Prostate gland (tissue), 2 donors: ENCODE results near the gene SMIM38. TPM values are rescaled to one million over a fixed set of nuclear protein-coding genes. Genes with fewer than 3 reads are reported as not detected.

Experiments
- DNase-seq: peaks from one replicate; pipeline ENCODE4 v3.0.0-alpha.2; 2019; ENCODE audit warnings: low spot score
- H3K27ac ChIP-seq, 2 donors: fragments of 200-600 bp; sonication (generic); 2 replicates each; pipeline ENCODE4 v1.5.1; 2017 to 2019
- H3K27me3 ChIP-seq: fragments of 200-600 bp; sonication (generic); replicated peaks from 2 replicates; pipeline ENCODE4 v1.5.1; 2019; ENCODE audit not compliant: insufficient read depth
- H3K36me3 ChIP-seq, 2 donors: fragments of 200-600 bp; sonication (generic); 1 replicate in 1 of 2; 2 replicates in 1 of 2; pipeline versions ENCODE4 v1.5.1 to v1.8.1; 2017 to 2019
- H3K4me1 ChIP-seq: fragments of 200-600 bp; sonication (generic); replicated peaks from 2 replicates; pipeline ENCODE4 v1.5.1; 2019
- H3K4me3 ChIP-seq, 2 donors: fragments of 200-600 bp; sonication (generic); 2 replicates each; pipeline ENCODE4 v1.5.1; 2017 to 2019
- H3K9me3 ChIP-seq: fragments of 200-600 bp; sonication (generic); 2 replicates; pipeline ENCODE4 v1.5.1; 2017
- POLR2A ChIP-seq: fragments of 450-650 bp; IDR thresholded peaks from one replicate; pipeline ENCODE4 v1.6.1; 2016; ENCODE audit warnings: antibody characterized with exemption, mild to moderate bottlenecking
- POLR2AphosphoS5 ChIP-seq: sonication (generic); formaldehyde crosslinking; IDR thresholded peaks from one replicate; pipeline ENCODE4 v1.6.1; 2017; ENCODE audit warnings: antibody characterized with exemption
- WGBS: methylation state at CpG from one replicate; pipeline ENCODE4 v1.1.5; 2018; 5-methylcytosine and 5-hydroxymethylcytosine counted together
- intact Hi-C: fragments of 100-400 bp; cut with DNase I; formaldehyde crosslinking; loops from one replicate; pipeline ENCODE4 v1.14.2; 2022
- total RNA-seq, 2 donors: library from RNA; depleted of rRNA; stranded (reverse); fragments of >200 nt; gene quantifications; one replicate each; pipeline ENCODE4 v1.1.0, GENCODE V29; 2016
- TF ChIP-seq, protein P1 (sequence below), 4 experiments: fragments of 200-600 bp in 2 of 4; fragments of 450-650 bp in 2 of 4; sonication (generic) in 2 of 4; IDR thresholded peaks; 1 replicate in 3 of 4; 2 replicates in 1 of 4; pipeline ENCODE4 v1.5.1; 2016 to 2019; ENCODE audit warnings: antibody characterized with exemption in 4 of 4, mild to moderate bottlenecking in 2 of 4, moderate library complexity in 2 of 4

SMIM38 gene
- total RNA-seq, 2 donors from 2014 or later = 2.8 to 3.9 TPM

DNA sequence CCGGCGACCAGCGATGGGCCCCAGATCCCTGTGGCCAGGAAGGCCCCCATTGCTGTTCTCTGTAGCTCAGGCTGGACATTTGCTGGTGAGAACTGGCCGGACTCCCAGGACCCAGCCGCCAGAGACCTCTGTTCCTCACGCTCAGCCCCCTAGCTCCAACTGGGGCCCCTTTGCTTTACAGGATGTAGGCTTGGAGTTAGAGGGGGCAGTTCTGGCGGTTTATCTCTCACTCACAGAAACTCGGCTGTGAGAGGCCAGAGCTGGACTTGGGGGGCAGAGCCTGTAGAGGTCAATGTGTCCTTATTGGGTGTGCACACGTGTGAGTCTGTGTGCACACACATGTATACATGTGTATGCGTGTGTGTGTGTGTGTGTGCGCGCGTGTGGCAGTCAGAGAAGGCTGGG lies 502 bp downstream of the SMIM38 start:
- Histone ChIP-seq H3K27ac (no peak overlapping the region), H3K4me3 (no peak overlapping the region), H3K36me3 (no peaks in the 10 kb centered on the region), H3K9me3 (no peaks in the 10 kb centered on the region), H3K4me1 (no peaks in the 10 kb centered on the region), H3K27me3 (no peaks in the 10 kb centered on the region)
- 83% methylated on average over 12 of the region's 13 CpGs for WGBS
- TF ChIP-seq POLR2A (no peak), POLR2AphosphoS5 (no peak)
- TF ChIP-seq, protein P1, sequence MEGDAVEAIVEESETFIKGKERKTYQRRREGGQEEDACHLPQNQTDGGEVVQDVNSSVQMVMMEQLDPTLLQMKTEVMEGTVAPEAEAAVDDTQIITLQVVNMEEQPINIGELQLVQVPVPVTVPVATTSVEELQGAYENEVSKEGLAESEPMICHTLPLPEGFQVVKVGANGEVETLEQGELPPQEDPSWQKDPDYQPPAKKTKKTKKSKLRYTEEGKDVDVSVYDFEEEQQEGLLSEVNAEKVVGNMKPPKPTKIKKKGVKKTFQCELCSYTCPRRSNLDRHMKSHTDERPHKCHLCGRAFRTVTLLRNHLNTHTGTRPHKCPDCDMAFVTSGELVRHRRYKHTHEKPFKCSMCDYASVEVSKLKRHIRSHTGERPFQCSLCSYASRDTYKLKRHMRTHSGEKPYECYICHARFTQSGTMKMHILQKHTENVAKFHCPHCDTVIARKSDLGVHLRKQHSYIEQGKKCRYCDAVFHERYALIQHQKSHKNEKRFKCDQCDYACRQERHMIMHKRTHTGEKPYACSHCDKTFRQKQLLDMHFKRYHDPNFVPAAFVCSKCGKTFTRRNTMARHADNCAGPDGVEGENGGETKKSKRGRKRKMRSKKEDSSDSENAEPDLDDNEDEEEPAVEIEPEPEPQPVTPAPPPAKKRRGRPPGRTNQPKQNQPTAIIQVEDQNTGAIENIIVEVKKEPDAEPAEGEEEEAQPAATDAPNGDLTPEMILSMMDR (IDR thresholded peaks at IDR 0.05) = no peak
- intact Hi-C loops = loop anchor here (10.0 kb wide), 1 partner anchor 309 kb away; no protein-coding TSS in a partner anchor
- DNase-seq = no peak

DNA sequence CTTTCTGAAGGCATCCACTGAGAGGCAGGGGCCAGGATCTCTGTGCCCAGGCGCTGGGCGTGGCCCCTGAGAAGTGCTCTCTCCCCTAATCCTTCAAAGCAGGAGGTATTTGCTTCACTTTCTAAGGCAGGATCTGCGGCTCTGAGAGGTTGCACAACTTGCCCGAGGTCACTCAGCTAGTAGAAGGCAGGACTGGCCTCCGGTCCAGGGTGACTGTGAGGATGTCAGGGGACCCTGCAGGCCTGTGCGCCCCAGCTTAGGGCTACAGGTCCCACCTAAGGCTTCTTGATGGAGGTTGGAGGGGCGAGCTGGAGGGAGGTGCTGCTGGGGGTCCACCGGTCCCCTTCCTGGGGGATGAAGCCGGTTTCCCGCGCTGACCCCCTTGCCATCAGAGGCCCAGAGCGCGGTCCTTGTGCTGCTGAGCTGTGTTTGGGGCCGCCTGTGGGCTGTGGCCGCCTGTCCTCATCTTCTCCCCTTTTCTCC lies 979 bp downstream of the SMIM38 start:
- Histone ChIP-seq H3K4me3 (no peak overlapping the region), H3K27ac (no peak overlapping the region), H3K4me1 (no peaks in the 10 kb centered on the region), H3K36me3 (no peaks in the 10 kb centered on the region), H3K9me3 (no peaks in the 10 kb centered on the region), H3K27me3 (no peaks in the 10 kb centered on the region)
- WGBS = 80% methylated on average over 15 of the region's 15 CpGs
- intact Hi-C loops = loop anchor here (10.0 kb wide), 1 partner anchor 308 kb away; no protein-coding TSS in a partner anchor
- TF ChIP-seq, protein P1 (IDR thresholded peaks at IDR 0.05) = no peak
- TF ChIP-seq POLR2A = no peak
- TF ChIP-seq POLR2AphosphoS5 = no peak
- no peak for DNase-seq

DNA sequence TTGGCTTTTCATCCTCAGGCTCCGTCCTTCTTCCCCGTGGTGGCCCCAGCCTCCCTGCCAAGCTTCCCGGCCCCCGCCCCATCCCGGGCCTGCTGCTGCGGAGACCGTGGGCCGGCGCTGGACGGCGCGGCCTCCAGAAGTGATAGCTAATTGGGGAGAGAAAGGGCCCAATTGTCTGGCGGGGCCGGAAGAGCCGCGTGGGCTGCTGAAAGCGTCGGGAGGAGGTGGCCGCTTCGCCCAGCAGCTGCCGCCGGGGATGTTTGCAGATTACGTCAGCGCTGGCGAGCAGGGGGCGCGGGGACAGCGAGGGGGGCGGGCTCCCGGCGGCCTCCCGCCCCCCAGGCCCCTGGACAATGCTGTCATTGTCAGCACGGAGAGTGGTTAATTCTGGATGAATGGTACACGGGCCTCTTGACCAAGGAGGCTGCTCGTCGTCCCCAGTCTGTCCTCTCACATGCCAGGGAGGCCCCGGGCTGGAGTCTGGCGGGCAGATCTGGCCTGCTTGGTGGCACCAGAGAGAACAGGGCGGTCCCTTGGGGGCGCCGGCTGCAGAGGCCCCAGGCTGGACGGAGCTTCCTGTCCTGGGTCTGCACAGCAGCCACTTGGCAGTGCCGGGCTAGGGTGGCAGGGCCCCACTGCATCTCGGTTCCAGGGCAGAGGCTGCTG lies 1.6 kb downstream of the SMIM38 start:
- TF ChIP-seq POLR2AphosphoS5 (no peak), POLR2A (no peak)
- TF ChIP-seq, protein P1 (IDR thresholded peaks at IDR 0.05) = no peak
- no peaks in the 10 kb centered on the region for H3K4me1 ChIP-seq
- no peaks in the 10 kb centered on the region for H3K36me3 ChIP-seq
- no peak overlapping the region for H3K4me3 ChIP-seq
- 14% methylated on average over 41 of the region's 44 CpGs for WGBS
- no peak for DNase-seq
- intact Hi-C loops = loop anchor here (10.0 kb wide), 1 partner anchor 308 kb away; no protein-coding TSS in a partner anchor
- H3K9me3 ChIP-seq = no peaks in the 10 kb centered on the region
- H3K27me3 ChIP-seq = no peaks in the 10 kb centered on the region
- no peak overlapping the region for H3K27ac ChIP-seq

DNA sequence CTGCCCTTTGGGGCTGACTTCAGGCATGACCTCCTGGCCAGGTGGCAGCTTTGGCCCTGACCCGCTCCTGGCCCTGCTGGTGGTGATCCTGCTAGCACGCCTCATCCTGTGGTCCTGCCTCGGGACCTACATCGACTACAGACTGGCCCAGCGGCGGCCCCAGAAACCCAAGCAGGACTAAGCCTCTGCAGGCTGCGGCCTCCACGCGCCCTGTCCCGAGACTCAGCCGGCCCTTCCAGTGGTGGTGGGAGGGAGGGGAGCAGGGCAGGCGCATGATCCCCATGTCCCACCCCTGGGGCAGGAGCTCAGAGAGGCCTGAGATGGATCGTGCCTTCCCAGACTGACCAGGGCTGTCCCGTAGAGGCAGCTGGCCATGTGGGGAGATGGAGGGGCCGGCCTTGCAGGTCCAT lies 2.1 kb downstream of the SMIM38 start:
- DNase-seq = no peak
- no peak overlapping the region for H3K27ac ChIP-seq
- H3K27me3 ChIP-seq = no peaks in the 10 kb centered on the region
- H3K9me3 ChIP-seq = no peaks in the 10 kb centered on the region
- intact Hi-C loops = loop anchor here (10.0 kb wide), 1 partner anchor 307 kb away; no protein-coding TSS in a partner anchor
- 94% methylated on average over 14 of the region's 15 CpGs for WGBS
- TF ChIP-seq, protein P1 (IDR thresholded peaks at IDR 0.05) = no peak
- TF ChIP-seq POLR2AphosphoS5 = no peak
- no peak for TF ChIP-seq POLR2A
- no peak overlapping the region for H3K4me3 ChIP-seq
- no peaks in the 10 kb centered on the region for H3K4me1 ChIP-seq
- H3K36me3 ChIP-seq = no peaks in the 10 kb centered on the region
